HCT116 (cell line): ENCODE data around the gene IL3. TPM values are rescaled to one million over a fixed set of nuclear protein-coding genes. Genes with fewer than 3 reads are reported as not detected.

ENCODE experiments used
- ATAC-seq: fragments of 200-7000 bp; cut with Tn5 transposase; 2 replicates; pipeline ENCODE4 v1.9.1; 2020; ENCODE audit warnings: mild to moderate bottlenecking, moderate library complexity
- BruUV-seq: library from RNA; stranded (reverse); fragments of 400-500 nt; replicated peaks from 2 replicates; lab custom pipeline; 2021; lab: Mats Ljungman, UMichigan
- CTCF ChIA-PET: fragments of 300-600 bp; sonication (Branson Sonifier 250); formaldehyde crosslinking; loops from one replicate; lab custom pipeline; 2021; ENCODE audit warnings: antibody characterized with exemption; lab: Charles Lee
- POLR2A ChIA-PET: fragments of 300-600, 350-600 bp; sonication (Branson Sonifier 250); formaldehyde crosslinking; loops from one replicate; lab custom pipeline; 2021; ENCODE audit warnings: antibody characterized with exemption; lab: Charles Lee
- RAD21 ChIA-PET, 2 experiments: fragments of 300-600 bp; sonication (Branson Sonifier 250); formaldehyde crosslinking; loops; one replicate each; lab custom pipeline; 2023; ENCODE audit warnings: low total read pairs in 2 of 2; ENCODE audit not compliant: uncharacterized antibody in 2 of 2, unreplicated experiment in 2 of 2, low non-redundant PET in 1 of 2; lab: Charles Lee
- DNase-seq: peaks from one replicate; pipeline ENCODE4 v3.0.0-alpha.2; 2010; ENCODE audit warnings: low read depth, low spot score
- H2AFZ ChIP-seq: fragments of 200-600 bp; shearing (Covaris generic), sonication (generic); 2 replicates; pipeline ENCODE4 v1.6.1; 2017; ENCODE audit warnings: low read depth, mixed run types, mixed read lengths, antibody characterized with exemption, low read length; ENCODE audit not compliant: poor library complexity, severe bottlenecking
- H3K27ac ChIP-seq: 2 replicates; pipeline ENCODE4 v1.5.1; 2012; ENCODE audit warnings: low read depth, low read length
- H3K27me3 ChIP-seq: fragments of 200-600 bp; sonication (generic); 2 replicates; pipeline ENCODE4 v1.6.1; 2016; ENCODE audit warnings: mixed run types, low read length, mixed read lengths; ENCODE audit not compliant: insufficient read depth
- H3K36me3 ChIP-seq, 2 experiments: fragments of 200-500 bp in 1 of 2; fragments of 200-600 bp in 1 of 2; sonication (Bioruptor generic) in 1 of 2; sonication (generic) in 1 of 2; 2 replicates each; pipeline versions ENCODE4 v1.5.1 to v1.6.1; 2014 to 2016; ENCODE audit warnings: low read length in 2 of 2, inconsistent platforms in 1 of 2, mixed read lengths in 1 of 2, mixed run types in 1 of 2; ENCODE audit not compliant: insufficient read depth in 2 of 2, control insufficient read depth in 1 of 2
- H3K4me1 ChIP-seq, 2 experiments: fragments of 200-600 bp in 1 of 2; sonication (generic) in 1 of 2; 2 replicates each; pipeline versions ENCODE4 v1.5.1 to v1.6.1; 2012 to 2017; ENCODE audit warnings: low read length in 2 of 2, inconsistent platforms in 1 of 2, mild to moderate bottlenecking in 1 of 2, mixed read lengths in 1 of 2, mixed run types in 1 of 2, moderate library complexity in 1 of 2; ENCODE audit not compliant: insufficient read depth in 2 of 2, control insufficient read depth in 1 of 2
- H3K4me2 ChIP-seq: fragments of 200-600 bp; sonication (generic); 2 replicates; pipeline ENCODE4 v1.6.1; 2017; ENCODE audit warnings: mixed run types, low read length, mixed read lengths
- H3K4me3 ChIP-seq, 2 experiments: fragments of 200-600 bp in 1 of 2; sonication (generic) in 1 of 2; replicated peaks in 1 of 2; 2 replicates each; pipeline ENCODE4 v1.5.1; 2011 to 2016; ENCODE audit warnings: low read length in 2 of 2, control low read depth in 1 of 2, low read depth in 1 of 2, mild to moderate bottlenecking in 1 of 2, mixed read lengths in 1 of 2, mixed run types in 1 of 2
- H3K79me2 ChIP-seq: fragments of 200-600 bp; sonication (generic); 2 replicates; pipeline ENCODE4 v1.6.1; 2017; ENCODE audit warnings: mild to moderate bottlenecking, mixed run types, low read length, moderate library complexity, mixed read lengths; ENCODE audit not compliant: insufficient read depth
- H3K9ac ChIP-seq: fragments of 200-600 bp; sonication (generic); 2 replicates; pipeline ENCODE4 v1.6.1; 2016; ENCODE audit warnings: low read length, mixed read lengths
- H3K9me2 ChIP-seq: fragments of 200-600 bp; sonication (generic), shearing (Covaris generic); 2 replicates; pipeline ENCODE4 v1.6.1; 2017; ENCODE audit warnings: mixed run types, mild to moderate bottlenecking, moderate library complexity; ENCODE audit not compliant: insufficient read depth
- H3K9me3 ChIP-seq, 2 experiments: fragments of 200-500 bp in 1 of 2; fragments of 200-600 bp in 1 of 2; sonication (Bioruptor generic) in 1 of 2; sonication (generic) in 1 of 2; 2 replicates each; pipeline ENCODE4 v1.6.1; 2014 to 2017; ENCODE audit warnings: low read length in 2 of 2, mixed read lengths in 2 of 2, inconsistent platforms in 1 of 2, low read depth in 1 of 2, mild to moderate bottlenecking in 1 of 2, mixed run types in 1 of 2, moderate library complexity in 1 of 2; ENCODE audit not compliant: control insufficient read depth in 1 of 2, insufficient read depth in 1 of 2
- H4K20me1 ChIP-seq: fragments of 200-600 bp; sonication (generic), shearing (Covaris generic); 2 replicates; pipeline ENCODE4 v1.6.1; 2017; ENCODE audit warnings: mixed run types, mild to moderate bottlenecking, moderate library complexity; ENCODE audit not compliant: insufficient read depth
- CBX3 ChIP-seq: IDR thresholded peaks from 2 replicates; pipeline ENCODE4 v1.6.1; 2012; ENCODE audit warnings: low read depth
- EGR1 ChIP-seq: IDR thresholded peaks from 2 replicates; pipeline ENCODE4 v1.6.1; 2012; ENCODE audit warnings: low read depth
- ELF1 ChIP-seq: IDR thresholded peaks from 2 replicates; pipeline ENCODE4 v1.6.1; 2012; ENCODE audit warnings: low read depth, borderline replicate concordance
- EZH2phosphoT487 ChIP-seq: fragments of 200-600 bp; IDR thresholded peaks from 2 replicates; pipeline ENCODE4 v1.6.1; 2018; ENCODE audit warnings: antibody characterized with exemption, borderline replicate concordance
- JUND ChIP-seq: IDR thresholded peaks from 2 replicates; pipeline ENCODE4 v1.6.1; 2012
- POLR2A ChIP-seq: IDR thresholded peaks from 2 replicates; pipeline ENCODE4 v1.7.0; 2011; ENCODE audit warnings: borderline replicate concordance; ENCODE audit not compliant: insufficient read depth, insufficient read length; ENCODE audit errors: extremely low read depth
- POLR2AphosphoS5 ChIP-seq: IDR thresholded peaks from 2 replicates; pipeline ENCODE4 v1.6.1; 2011; ENCODE audit warnings: mild to moderate bottlenecking, low read depth, low read length, moderate library complexity
- SIN3A ChIP-seq: IDR thresholded peaks from 2 replicates; pipeline ENCODE4 v1.6.1; 2012; ENCODE audit warnings: low read depth
- SP1 ChIP-seq: IDR thresholded peaks from 2 replicates; pipeline ENCODE4 v1.6.1; 2012; ENCODE audit warnings: low read depth
- SRF ChIP-seq: IDR thresholded peaks from 2 replicates; pipeline ENCODE4 v1.6.1; 2012; ENCODE audit warnings: low read depth
- YY1 ChIP-seq: IDR thresholded peaks from 2 replicates; pipeline ENCODE4 v1.6.1; 2011; ENCODE audit warnings: low read length, low read depth, moderate library complexity, mild to moderate bottlenecking; ENCODE audit not compliant: insufficient replicate concordance; ENCODE audit errors: extremely low read depth
- ZFX ChIP-seq: fragments of 450-650 bp; IDR thresholded peaks from 2 replicates; pipeline ENCODE4 v1.6.1; 2017
- intact Hi-C: fragments of 100-400 bp; cut with micrococcal nuclease; formaldehyde crosslinking; loops from 2 replicates; pipeline ENCODE4 v1.10.0; 2022
- total RNA-seq: library from RNA; stranded (reverse); gene quantifications from one replicate; pipeline ENCODE4 v1.2.1, GENCODE V29; 2021; ENCODE audit not compliant: unreplicated experiment
- TF ChIP-seq, protein P1 (sequence below): IDR thresholded peaks from 2 replicates; pipeline ENCODE4 v1.6.1; 2012
- TF ChIP-seq, protein P2 (sequence below): IDR thresholded peaks from 2 replicates; pipeline ENCODE4 v1.6.1; 2012; ENCODE audit warnings: low read depth

The IL3 gene
- total RNA-seq, 1 experiment from 2014 or later, result not detected

DNA sequence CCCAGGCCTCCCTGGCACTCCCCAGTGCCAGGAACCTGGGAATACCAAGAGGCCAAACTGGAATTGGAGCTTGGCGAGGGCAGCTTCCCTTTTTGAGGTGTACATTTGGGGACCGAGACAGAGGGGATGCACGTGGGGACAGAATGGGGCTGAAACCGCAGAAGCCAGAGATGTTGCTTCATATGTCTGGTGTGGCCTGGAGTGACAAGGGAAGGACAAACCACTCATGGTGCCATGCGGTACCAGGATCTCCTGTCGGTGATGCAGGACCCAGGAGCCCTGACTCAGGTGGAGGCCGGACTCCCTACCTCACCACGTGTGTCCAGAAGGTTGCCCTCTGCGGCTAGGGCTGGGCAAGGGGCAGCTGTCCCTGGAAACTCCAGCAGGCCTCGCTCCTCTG, 9.1 kb downstream of the IL3 start:
- intact Hi-C loops, result loop anchor here (5.0 to 10.0 kb wide), 2 partner anchors 205 to 433 kb away; no protein-coding TSS in a partner anchor
- no peak for ATAC-seq
- CTCF ChIA-PET, result no interaction called here
- Histone ChIP-seq H3K4me2 (no peak overlapping the region), H3K9ac (no peak overlapping the region), H3K36me3 (no peaks in the 10 kb centered on the region), H4K20me1 (no peaks in the 10 kb centered on the region), H3K4me1 (peaks cover 6 to 21% of the 10 kb centered on the region in 2 experiments; a peak in 3 of 4 replicates), H3K27me3 (no peaks in the 10 kb centered on the region), H2AFZ (no peak overlapping the region), H3K9me3 (no peaks in the 10 kb centered on the region), H3K4me3 (no peak overlapping the region), H3K9me2 (no peaks in the 10 kb centered on the region), H3K79me2 (no peaks in the 10 kb centered on the region), H3K27ac (no peak overlapping the region)
- RAD21 ChIA-PET, result no interaction called here
- POLR2A ChIA-PET, result no interaction called here
- no peak for DNase-seq
- BruUV-seq, result no TSS peak
- TF ChIP-seq ZFX, result no peak

DNA sequence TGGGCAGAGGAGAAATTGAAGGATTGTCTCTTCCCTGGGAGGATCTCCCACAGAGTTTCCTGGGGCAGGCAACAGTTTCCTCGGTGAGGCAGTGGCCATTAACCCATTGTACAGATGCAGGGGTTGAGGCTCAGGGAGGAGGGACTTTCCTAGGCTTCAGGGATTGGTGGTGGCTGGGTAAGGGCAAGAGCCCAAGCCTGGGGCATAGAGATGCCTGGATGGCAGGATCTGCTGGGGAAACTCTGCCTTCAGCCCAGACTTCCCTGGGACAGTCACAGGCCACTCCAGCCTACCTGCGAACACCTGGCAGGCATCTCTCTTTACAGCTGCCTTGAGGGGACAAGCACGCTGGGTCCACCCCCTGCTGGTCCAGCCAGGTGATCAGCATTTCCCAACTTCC, 9.5 kb downstream of the IL3 start:
- no peaks in the 10 kb centered on the region for H3K27me3 ChIP-seq
- ATAC-seq (no peak), DNase-seq (no peak)
- H3K9me2 ChIP-seq, result no peaks in the 10 kb centered on the region
- H3K4me2 ChIP-seq, result no peak overlapping the region
- POLR2A ChIA-PET, result no interaction called here
- intact Hi-C loops, result loop anchor here (5.0 to 10.0 kb wide), 2 partner anchors 205 to 432 kb away; no protein-coding TSS in a partner anchor
- no peak overlapping the region for H3K27ac ChIP-seq
- RAD21 ChIA-PET, result no interaction called here
- no peak overlapping the region for H2AFZ ChIP-seq
- no peaks in the 10 kb centered on the region for H4K20me1 ChIP-seq
- H3K79me2 ChIP-seq, result no peaks in the 10 kb centered on the region
- no TSS peak for BruUV-seq
- TF ChIP-seq ELF1 (no peak), POLR2AphosphoS5 (no peak), JUND (no peak), YY1 (no peak), SRF (no peak), POLR2A (no peak), EZH2phosphoT487 (no peak), CBX3 (no peak), SIN3A (no peak), EGR1 (no peak), SP1 (no peak)
- TF ChIP-seq, protein P1, sequence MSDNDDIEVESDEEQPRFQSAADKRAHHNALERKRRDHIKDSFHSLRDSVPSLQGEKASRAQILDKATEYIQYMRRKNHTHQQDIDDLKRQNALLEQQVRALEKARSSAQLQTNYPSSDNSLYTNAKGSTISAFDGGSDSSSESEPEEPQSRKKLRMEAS, result no peak
- TF ChIP-seq, protein P2, sequence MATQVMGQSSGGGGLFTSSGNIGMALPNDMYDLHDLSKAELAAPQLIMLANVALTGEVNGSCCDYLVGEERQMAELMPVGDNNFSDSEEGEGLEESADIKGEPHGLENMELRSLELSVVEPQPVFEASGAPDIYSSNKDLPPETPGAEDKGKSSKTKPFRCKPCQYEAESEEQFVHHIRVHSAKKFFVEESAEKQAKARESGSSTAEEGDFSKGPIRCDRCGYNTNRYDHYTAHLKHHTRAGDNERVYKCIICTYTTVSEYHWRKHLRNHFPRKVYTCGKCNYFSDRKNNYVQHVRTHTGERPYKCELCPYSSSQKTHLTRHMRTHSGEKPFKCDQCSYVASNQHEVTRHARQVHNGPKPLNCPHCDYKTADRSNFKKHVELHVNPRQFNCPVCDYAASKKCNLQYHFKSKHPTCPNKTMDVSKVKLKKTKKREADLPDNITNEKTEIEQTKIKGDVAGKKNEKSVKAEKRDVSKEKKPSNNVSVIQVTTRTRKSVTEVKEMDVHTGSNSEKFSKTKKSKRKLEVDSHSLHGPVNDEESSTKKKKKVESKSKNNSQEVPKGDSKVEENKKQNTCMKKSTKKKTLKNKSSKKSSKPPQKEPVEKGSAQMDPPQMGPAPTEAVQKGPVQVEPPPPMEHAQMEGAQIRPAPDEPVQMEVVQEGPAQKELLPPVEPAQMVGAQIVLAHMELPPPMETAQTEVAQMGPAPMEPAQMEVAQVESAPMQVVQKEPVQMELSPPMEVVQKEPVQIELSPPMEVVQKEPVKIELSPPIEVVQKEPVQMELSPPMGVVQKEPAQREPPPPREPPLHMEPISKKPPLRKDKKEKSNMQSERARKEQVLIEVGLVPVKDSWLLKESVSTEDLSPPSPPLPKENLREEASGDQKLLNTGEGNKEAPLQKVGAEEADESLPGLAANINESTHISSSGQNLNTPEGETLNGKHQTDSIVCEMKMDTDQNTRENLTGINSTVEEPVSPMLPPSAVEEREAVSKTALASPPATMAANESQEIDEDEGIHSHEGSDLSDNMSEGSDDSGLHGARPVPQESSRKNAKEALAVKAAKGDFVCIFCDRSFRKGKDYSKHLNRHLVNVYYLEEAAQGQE, result no peak
- H3K9ac ChIP-seq, result no peak overlapping the region
- no peaks in the 10 kb centered on the region for H3K9me3 ChIP-seq
- H3K4me3 ChIP-seq, result no peak overlapping the region
- peaks cover 10 to 23% of the 10 kb centered on the region in 2 experiments for H3K4me1 ChIP-seq
- no peaks in the 10 kb centered on the region for H3K36me3 ChIP-seq
- CTCF ChIA-PET, result no interaction called here
